Mesodermal cell (in vitro differentiated cells): ENCODE results near the gene RAB3GAP1.

Experiments
- H3K27ac ChIP-seq: 2 replicates; pipeline ENCODE4 v1.7.0; 2013; ENCODE audit warnings: mild to moderate bottlenecking, low read depth, low read length, moderate library complexity; ENCODE audit not compliant: severe bottlenecking
- H3K36me3 ChIP-seq: 2 replicates; pipeline ENCODE4 v1.7.1; 2013; ENCODE audit warnings: mild to moderate bottlenecking, low read length, moderate library complexity; ENCODE audit not compliant: control insufficient read depth, insufficient read depth
- H3K4me1 ChIP-seq: one replicate; pipeline ENCODE4 v1.7.1; 2013; ENCODE audit warnings: mild to moderate bottlenecking, low read length; ENCODE audit not compliant: insufficient read depth, control insufficient read depth, poor library complexity, severe bottlenecking
- H3K4me3 ChIP-seq: 2 replicates; pipeline ENCODE4 v1.7.0; 2013; ENCODE audit warnings: low read length, control low read depth, mild to moderate bottlenecking; ENCODE audit not compliant: insufficient read depth, poor library complexity, severe bottlenecking; ENCODE audit errors: extremely low read depth
- H3K9me3 ChIP-seq: 2 replicates; pipeline ENCODE4 v1.7.1; 2013; ENCODE audit warnings: mild to moderate bottlenecking, low read length, moderate library complexity; ENCODE audit not compliant: control insufficient read depth
- WGBS, 2 experiments: methylation state at CpG; one replicate each; pipeline ENCODE4 v1.1.5; 2013; ENCODE audit warnings: missing lambda C conversion rate in 2 of 2; ENCODE audit not compliant: insufficient coverage in 2 of 2; 5-methylcytosine and 5-hydroxymethylcytosine counted together

Gene RAB3GAP1

DNA sequence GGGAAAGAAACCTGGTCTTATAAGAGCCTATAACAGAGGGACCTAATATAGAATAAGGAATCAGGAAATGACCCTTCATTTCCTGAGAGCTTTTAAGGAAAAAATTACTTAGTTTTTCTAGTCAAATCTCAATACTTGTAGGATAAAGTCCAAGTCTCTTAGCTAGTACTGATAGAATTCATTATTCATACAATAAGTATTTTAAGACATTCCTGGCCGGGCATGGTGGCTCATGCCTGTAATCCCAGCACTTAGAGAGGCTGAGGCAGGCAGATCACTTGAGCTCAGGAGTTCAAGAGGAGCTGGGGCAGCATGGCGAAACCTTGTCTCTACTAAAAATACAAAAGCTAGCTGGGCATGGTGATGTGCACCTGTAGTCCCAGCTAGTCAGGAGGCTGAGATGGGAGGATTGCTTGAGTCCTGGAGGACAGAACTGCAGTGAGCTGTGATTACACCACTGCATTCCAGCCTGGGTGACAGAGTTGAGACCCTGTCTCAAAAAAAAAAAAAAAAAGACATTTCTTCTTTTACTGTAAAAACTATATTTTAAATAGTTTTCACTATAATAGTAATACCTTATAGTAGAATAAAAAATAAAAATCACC is 3.2 kb downstream of the RAB3GAP1 start:
- Histone ChIP-seq H3K4me1 (peaks cover 10% of the 10 kb centered on the region), H3K36me3 (peaks cover 33% of the 10 kb centered on the region), H3K9me3 (no peaks in the 10 kb centered on the region), H3K27ac (no peak overlapping the region), H3K4me3 (no peak overlapping the region)
- WGBS, 2 experiments: 100% methylated on average over 1 of the region's 2 CpGs; no CpG with 5 or more reads in 1 of the 2 experiments

DNA sequence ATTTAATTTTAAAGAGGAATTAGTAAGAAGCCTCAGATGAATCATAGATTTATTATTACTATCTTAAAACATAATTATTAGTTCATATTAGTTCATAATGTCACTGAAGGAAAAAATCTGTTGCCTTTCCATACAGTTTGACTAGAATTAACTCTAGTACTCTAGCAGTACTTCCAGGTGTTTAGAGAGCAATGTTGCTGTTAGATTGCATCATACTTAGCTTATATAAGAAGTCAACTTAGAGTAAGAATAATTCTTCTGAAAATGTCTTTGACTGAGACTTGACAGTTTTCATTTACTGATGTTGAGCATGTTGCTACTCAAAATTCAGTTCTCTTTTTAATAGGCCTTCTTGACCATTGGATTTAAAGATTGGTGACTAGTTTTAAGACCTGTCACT is 4.7 kb downstream of the RAB3GAP1 start:
- H3K4me3 ChIP-seq: no peak overlapping the region
- H3K27ac ChIP-seq: no peak overlapping the region
- H3K9me3 ChIP-seq: no peaks in the 10 kb centered on the region
- peaks cover 44% of the 10 kb centered on the region for H3K36me3 ChIP-seq
- peaks cover 10% of the 10 kb centered on the region for H3K4me1 ChIP-seq

DNA sequence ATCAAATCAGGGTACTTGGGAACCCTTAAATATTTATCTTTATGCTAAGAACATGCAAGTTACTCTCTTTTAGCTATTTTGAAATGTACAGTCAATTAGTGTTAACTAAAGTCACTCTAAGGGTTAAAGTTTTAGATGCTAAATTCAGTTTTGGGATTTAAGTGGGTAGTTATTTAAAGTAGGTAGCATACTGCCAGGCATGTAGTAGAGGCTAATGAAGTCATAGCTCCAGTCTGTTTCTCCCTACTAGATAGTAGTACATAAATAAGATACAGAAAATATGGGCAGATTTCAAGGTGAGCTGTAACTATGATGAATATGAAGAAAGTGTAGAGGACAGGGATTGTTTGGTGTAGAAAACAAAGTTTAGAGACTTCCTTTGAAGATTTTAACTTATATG is 7.5 kb downstream of the RAB3GAP1 start:
- H3K36me3 ChIP-seq: peaks cover 55% of the 10 kb centered on the region
- no peak overlapping the region for H3K27ac ChIP-seq
- no peaks in the 10 kb centered on the region for H3K4me1 ChIP-seq

DNA sequence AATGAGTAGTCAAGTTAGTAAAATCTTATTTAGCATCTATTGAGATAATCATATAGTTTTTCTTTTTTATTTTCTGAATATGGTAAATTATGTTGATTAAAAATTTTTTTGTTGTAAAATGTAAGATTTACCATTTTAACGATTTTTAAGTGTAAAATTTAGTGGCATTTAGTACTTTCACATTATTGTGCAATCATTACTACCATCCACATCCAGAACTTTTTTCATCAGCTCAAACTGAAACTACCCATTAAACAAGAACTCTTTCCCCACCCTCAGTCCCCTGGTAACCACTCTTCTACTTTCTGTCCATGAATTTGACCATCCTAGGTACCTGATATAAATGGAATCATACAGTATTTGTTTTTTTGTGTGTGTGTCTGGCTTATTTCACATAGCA is 11.1 kb downstream of the RAB3GAP1 start:
- Histone ChIP-seq H3K36me3 (peaks cover 55% of the 10 kb centered on the region), H3K9me3 (peaks cover 9% of the 10 kb centered on the region), H3K27ac (no peak overlapping the region), H3K4me3 (no peak overlapping the region), H3K4me1 (no peaks in the 10 kb centered on the region)
- no CpG with 5 or more reads among the region's 1 CpG for WGBS, 2 experiments

More for the DNA sequence above, 7.5 kb downstream of the RAB3GAP1 start:
- no peak overlapping the region for H3K4me3 ChIP-seq
- no peaks in the 10 kb centered on the region for H3K9me3 ChIP-seq

DNA sequence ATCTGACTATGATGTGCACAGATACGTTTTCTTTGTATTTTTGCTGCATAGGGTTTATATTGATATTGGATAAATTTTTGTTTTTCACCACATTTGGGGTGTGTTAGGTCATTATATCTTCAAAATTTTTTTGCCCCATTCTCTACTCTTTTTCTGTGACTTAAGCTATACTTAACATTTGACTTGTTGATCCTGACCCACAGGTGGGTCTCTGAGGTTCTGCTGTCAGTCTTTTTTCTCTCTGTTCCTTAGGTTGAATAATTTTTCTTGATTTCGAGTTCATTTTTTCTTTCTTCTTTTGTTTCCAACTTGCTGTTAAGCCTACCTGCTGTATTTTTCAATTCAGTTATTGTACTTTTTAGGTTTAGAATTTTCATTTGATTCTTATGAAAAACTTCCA is 12.1 kb downstream of the RAB3GAP1 start:
- WGBS, 2 experiments: no CpG with 5 or more reads among the region's 2 CpGs
- H3K27ac ChIP-seq: no peak overlapping the region
- peaks cover 9% of the 10 kb centered on the region for H3K9me3 ChIP-seq
- H3K4me3 ChIP-seq: no peak overlapping the region
- no peaks in the 10 kb centered on the region for H3K4me1 ChIP-seq
- peaks cover 52% of the 10 kb centered on the region for H3K36me3 ChIP-seq

DNA sequence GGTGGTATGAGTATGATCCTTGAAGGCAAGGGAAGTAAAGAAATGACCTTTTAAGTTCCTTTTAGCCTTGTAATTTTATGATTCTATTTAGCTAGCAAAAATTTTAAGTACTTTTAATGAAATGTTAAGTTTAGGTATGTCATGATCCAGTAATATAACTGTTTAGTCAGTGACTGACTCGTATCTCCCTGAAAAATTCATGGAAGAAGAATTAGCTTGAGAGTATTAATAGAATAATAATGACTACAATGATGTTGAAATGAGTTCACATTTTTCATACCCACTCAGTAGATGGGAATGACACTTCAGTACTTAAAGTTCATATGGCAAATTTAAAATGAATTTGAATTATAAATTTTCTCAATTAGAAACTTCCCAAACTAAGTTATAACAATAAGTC is 14.6 kb downstream of the RAB3GAP1 start:
- Histone ChIP-seq H3K4me1 (no peaks in the 10 kb centered on the region), H3K27ac (no peak overlapping the region), H3K36me3 (peaks cover 50% of the 10 kb centered on the region), H3K9me3 (peaks cover 21% of the 10 kb centered on the region), H3K4me3 (no peak overlapping the region)
- no CpG with 5 or more reads among the region's 1 CpG for WGBS, 2 experiments

DNA sequence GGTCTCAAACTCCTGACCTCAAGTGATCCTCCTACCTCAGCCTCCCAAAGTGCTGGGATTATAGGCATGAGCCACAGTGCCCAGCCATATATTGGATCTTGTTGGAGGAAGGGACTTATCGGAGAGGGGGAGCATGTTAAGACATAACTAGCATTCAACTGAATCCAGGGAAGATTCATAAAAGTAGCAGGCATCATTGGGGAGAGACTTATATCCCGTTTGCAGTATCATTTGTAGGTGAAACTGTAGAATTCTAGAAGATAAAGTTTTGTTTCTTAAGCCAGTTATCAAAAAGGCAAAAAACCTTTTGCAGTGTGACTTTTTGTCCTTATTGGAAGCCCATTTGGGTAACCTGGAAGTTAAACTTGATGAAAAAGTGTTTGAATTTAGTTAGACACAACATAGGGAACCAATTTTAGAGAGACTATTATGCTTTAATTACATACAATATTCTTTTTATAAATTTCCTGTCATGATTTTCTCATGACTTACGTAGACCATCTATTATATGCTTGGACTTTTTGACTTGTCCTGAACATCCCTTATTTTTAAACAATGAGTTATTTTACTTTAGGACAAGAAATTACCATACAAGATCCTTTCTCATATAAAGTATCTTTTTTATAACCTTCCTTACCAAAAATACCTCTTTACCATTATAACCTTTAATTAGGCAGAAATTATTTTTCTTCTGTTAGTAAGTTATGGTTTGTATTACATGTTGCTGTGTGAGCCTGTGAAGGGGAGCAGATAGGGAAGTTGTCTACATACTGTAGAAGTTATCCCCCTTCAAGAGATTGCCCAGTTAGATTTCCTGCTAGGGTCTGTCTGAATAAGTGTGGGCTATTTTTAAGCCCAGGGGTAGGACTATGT is 20.3 kb downstream of the RAB3GAP1 start:
- H3K4me3 ChIP-seq: no peak overlapping the region
- WGBS, 2 experiments: 86 to 100% methylated on average over 1 to 2 of the region's 3 CpGs
- peaks cover 51% of the 10 kb centered on the region for H3K36me3 ChIP-seq
- H3K4me1 ChIP-seq: no peaks in the 10 kb centered on the region
- peaks cover 51% of the 10 kb centered on the region for H3K9me3 ChIP-seq
- H3K27ac ChIP-seq: no peak overlapping the region

DNA sequence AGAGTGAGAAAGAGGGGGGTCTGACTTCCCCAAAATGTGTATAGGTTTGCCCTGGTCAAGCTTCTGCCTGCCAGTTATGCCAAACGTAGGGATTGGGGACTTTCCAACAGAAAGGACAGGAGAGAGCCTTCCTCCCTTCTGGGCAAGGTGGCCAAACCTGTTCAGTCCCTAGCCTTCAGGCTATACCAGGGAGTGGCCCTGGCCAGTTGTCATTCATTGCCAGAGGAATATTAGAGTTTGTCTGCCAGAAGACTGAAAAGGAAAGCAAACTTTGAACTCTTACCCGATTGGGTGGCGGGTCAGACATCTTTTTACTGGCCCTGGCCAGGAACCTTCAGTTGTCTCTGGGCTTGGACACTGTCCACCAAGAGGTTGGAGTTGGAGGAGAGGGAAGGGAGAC is 22.1 kb downstream of the RAB3GAP1 start:
- peaks cover 54% of the 10 kb centered on the region for H3K36me3 ChIP-seq

DNA sequence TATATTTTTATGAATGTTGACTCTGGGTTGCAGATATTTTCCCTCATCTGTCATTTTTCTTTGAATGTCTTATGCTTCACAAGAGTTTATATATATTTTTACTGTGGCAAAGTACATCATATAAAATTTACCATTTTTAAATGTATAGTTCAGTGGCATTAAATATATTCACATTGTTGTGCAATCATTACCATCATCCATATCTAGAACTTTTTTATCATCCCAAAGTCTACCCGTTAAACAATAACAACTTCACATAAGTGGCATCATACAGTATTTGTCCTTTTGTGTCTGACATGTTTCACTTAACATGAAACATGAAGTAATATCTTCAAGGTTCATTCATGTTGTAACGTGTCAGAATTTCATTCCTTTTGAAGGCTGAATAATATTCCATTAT is 24.5 kb downstream of the RAB3GAP1 start:
- peaks cover 54% of the 10 kb centered on the region for H3K36me3 ChIP-seq
- H3K4me1 ChIP-seq: no peaks in the 10 kb centered on the region
- no peak overlapping the region for H3K27ac ChIP-seq
- peaks cover 35% of the 10 kb centered on the region for H3K9me3 ChIP-seq
- H3K4me3 ChIP-seq: no peak overlapping the region
- WGBS, 2 experiments: 90% methylated on average over 1 of the region's 2 CpGs; no CpG with 5 or more reads in 1 of the 2 experiments

More for the DNA sequence above, 22.1 kb downstream of the RAB3GAP1 start:
- Histone ChIP-seq H3K4me1 (no peaks in the 10 kb centered on the region), H3K9me3 (peaks cover 45% of the 10 kb centered on the region), H3K4me3 (no peak overlapping the region), H3K27ac (no peak overlapping the region)
- 91 to 96% methylated on average over 2 to 3 of the region's 3 CpGs for WGBS, 2 experiments

DNA sequence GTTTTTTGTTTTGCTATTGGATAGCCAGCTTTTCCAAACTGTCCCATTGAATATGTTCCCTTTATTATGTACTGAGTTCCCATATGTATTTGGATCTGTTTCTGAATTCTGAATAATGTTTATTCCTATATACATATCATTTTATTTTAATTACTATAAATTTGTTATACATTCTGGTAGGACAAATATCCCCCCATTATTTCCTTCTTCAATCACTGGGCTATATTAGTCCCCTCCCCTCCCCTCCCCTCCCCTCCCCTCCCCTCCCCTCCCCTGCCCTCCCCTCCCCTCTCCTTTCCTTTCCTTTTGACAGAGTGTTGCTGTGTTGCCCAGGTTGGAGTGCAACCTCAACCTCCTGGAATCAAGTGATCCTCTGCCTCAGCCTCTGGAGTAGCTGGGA is 26.3 kb downstream of the RAB3GAP1 start:
- peaks cover 19% of the 10 kb centered on the region for H3K9me3 ChIP-seq
- H3K4me3 ChIP-seq: no peak overlapping the region
- peaks cover 48% of the 10 kb centered on the region for H3K36me3 ChIP-seq
- H3K27ac ChIP-seq: no peak overlapping the region
- no peaks in the 10 kb centered on the region for H3K4me1 ChIP-seq

DNA sequence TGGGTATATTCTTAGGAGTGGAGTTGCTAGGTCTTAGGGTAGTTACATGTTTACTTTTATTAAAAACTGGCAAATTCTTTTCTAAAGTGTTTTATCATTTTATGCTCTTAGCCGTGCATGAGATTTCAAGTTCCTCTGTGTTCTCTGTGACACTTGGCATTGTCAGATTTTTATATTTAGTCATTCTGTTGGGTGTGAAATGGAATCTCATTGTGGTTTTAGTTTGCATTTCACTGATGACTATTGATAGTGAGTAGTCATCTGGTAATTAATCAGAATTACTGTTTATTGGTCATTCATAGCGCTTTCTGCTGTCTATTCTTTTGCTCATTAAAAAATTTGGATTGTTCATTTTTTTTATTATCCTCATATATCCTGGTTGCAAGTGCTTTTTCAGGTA is 34.1 kb downstream of the RAB3GAP1 start:
- no CpG with 5 or more reads among the region's 2 CpGs for WGBS, 2 experiments
- no peak overlapping the region for H3K27ac ChIP-seq
- no peaks in the 10 kb centered on the region for H3K9me3 ChIP-seq
- H3K4me3 ChIP-seq: no peak overlapping the region
- peaks cover 18% of the 10 kb centered on the region for H3K36me3 ChIP-seq
- H3K4me1 ChIP-seq: no peaks in the 10 kb centered on the region
